Ovary (tissue), 3 donors: ENCODE data around the gene HLCS.

Source experiments
- CTCF ChIP-seq, 3 donors: fragments of 450-650 bp in 2 of 3; fragments of 200-600 bp in 1 of 3; IDR thresholded peaks; one replicate each; pipeline versions ENCODE4 v1.5.1 to v1.8.0; 2016 to 2022; ENCODE audit warnings: antibody characterized with exemption in 3 of 3, mild to moderate bottlenecking in 1 of 3
- EP300 ChIP-seq: sonication (generic); formaldehyde crosslinking; IDR thresholded peaks from one replicate; pipeline ENCODE4 v1.6.1; 2017; ENCODE audit warnings: antibody characterized with exemption
- donor health status: DM: no; HTN: no; CAD: no.

- TF ChIP-seq EP300 = no peak
- TF ChIP-seq CTCF (IDR thresholded peaks at IDR 0.05) = no peak
These were observed 180.9 kb downstream of the HLCS start for GRCh38 chr21:36785615-36786014.
